ENCODE measurements around the gene TTLL9. TPM values are rescaled to one million over a fixed set of nuclear protein-coding genes. Genes with fewer than 3 reads are reported as not detected.
A peak's percentile ranks its signal among the peaks of the same experiment; 100 is the strongest.

Gene TTLL9
- total RNA-seq, 2 donors from 2014 or later = 1.2 TPM; not detected in 1

DNA sequence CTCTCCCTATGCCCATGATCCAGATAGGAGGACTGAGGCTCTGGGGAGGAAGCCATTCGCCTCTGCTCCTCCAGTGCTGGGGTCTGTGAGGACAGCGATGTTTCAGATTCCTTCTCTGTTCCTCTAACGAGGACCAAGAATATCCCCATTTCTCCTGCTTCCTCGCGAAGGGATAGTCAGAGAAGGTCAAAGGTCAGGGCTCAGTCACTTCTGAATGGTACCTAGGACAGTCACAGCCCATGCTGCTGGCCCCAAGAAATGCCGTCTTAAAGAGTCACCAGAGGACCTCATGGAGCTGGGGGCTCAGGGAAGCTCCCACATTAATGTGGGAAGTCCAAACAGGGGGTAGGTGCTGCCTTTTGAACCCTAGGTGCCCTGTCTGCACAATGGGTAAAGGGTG lies 27.1 kb upstream of the TTLL9 start:
- no peak overlapping the region for H3K27ac ChIP-seq
- no peak for TF ChIP-seq POLR2A (IDR thresholded peaks at IDR 0.05)
- no peak for TF ChIP-seq POLR2AphosphoS5 (IDR thresholded peaks at IDR 0.05)
- TF ChIP-seq, protein P1, sequence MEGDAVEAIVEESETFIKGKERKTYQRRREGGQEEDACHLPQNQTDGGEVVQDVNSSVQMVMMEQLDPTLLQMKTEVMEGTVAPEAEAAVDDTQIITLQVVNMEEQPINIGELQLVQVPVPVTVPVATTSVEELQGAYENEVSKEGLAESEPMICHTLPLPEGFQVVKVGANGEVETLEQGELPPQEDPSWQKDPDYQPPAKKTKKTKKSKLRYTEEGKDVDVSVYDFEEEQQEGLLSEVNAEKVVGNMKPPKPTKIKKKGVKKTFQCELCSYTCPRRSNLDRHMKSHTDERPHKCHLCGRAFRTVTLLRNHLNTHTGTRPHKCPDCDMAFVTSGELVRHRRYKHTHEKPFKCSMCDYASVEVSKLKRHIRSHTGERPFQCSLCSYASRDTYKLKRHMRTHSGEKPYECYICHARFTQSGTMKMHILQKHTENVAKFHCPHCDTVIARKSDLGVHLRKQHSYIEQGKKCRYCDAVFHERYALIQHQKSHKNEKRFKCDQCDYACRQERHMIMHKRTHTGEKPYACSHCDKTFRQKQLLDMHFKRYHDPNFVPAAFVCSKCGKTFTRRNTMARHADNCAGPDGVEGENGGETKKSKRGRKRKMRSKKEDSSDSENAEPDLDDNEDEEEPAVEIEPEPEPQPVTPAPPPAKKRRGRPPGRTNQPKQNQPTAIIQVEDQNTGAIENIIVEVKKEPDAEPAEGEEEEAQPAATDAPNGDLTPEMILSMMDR (IDR thresholded peaks at IDR 0.05) = no peak
- no peak overlapping the region for H3K4me3 ChIP-seq

DNA sequence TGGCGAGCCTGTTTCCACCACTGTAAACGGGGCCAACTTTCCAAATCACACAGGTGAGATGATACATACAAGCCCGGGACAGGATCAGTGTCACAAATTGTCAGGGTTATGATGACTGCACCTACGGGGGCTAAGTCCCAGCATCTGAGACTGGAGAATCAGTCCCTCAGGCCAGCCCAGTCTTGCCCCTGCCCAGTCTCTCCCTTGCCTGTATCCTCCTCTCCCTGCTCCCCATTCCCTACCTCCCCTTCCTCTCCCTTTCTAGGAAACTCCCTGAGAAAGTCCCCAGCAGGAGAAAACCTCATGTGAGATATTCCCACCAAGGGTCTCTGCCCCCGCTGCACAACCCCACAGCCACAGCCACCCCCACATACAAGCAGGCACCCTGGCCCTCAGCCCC lies 26.6 kb upstream of the TTLL9 start:
- 66% methylated on average over 5 of the region's 5 CpGs for WGBS
- Histone ChIP-seq H3K4me3 (no peak overlapping the region), H3K4me1 (replicated peaks) (no peaks in the 10 kb centered on the region)

More for the DNA sequence above, 27.1 kb upstream of the TTLL9 start:
- no peaks in the 10 kb centered on the region for H3K36me3 ChIP-seq
- intact Hi-C loops (cut with DNase I) = no loop called here
- no peaks in the 10 kb centered on the region for H3K9me3 ChIP-seq
- H3K4me1 ChIP-seq (replicated peaks) = no peaks in the 10 kb centered on the region
- WGBS = 84% methylated on average over 6 of the region's 6 CpGs
- DNase-seq (ENCODE audit: low spot score) = no peak
- no peaks in the 10 kb centered on the region for H3K27me3 ChIP-seq (replicated peaks; ENCODE audit: insufficient read depth)

GRCh38 chr20:31844737-31845299 lies 25.6 kb upstream of the TTLL9 start:
- no peaks in the 10 kb centered on the region for H3K27me3 ChIP-seq (replicated peaks; ENCODE audit: insufficient read depth)
- no peaks in the 10 kb centered on the region for H3K4me1 ChIP-seq (replicated peaks)
- H3K4me3 ChIP-seq = no peak overlapping the region
- no peaks in the 10 kb centered on the region for H3K36me3 ChIP-seq
- no peak overlapping the region for H3K27ac ChIP-seq
- no peaks in the 10 kb centered on the region for H3K9me3 ChIP-seq
- 67% methylated on average over 28 of the region's 28 CpGs for WGBS
- intact Hi-C loops (cut with DNase I) = no loop called here
- TF ChIP-seq POLR2A (IDR thresholded peaks at IDR 0.05) (no peak), POLR2AphosphoS5 (IDR thresholded peaks at IDR 0.05) (no peak)
- TF ChIP-seq, protein P1 (IDR thresholded peaks at IDR 0.05) = no peak
- DNase-seq (ENCODE audit: low spot score) = no peak

More for the DNA sequence above, 26.6 kb upstream of the TTLL9 start:
- Histone ChIP-seq H3K27ac (no peak overlapping the region), H3K27me3 (replicated peaks; ENCODE audit: insufficient read depth) (no peaks in the 10 kb centered on the region), H3K36me3 (no peaks in the 10 kb centered on the region), H3K9me3 (no peaks in the 10 kb centered on the region)
- TF ChIP-seq, protein P1 (IDR thresholded peaks at IDR 0.05) = no peak
- TF ChIP-seq POLR2AphosphoS5 (IDR thresholded peaks at IDR 0.05) (no peak), POLR2A (IDR thresholded peaks at IDR 0.05) (no peak)
- intact Hi-C loops (cut with DNase I) = no loop called here
- no peak for DNase-seq (ENCODE audit: low spot score)

DNA sequence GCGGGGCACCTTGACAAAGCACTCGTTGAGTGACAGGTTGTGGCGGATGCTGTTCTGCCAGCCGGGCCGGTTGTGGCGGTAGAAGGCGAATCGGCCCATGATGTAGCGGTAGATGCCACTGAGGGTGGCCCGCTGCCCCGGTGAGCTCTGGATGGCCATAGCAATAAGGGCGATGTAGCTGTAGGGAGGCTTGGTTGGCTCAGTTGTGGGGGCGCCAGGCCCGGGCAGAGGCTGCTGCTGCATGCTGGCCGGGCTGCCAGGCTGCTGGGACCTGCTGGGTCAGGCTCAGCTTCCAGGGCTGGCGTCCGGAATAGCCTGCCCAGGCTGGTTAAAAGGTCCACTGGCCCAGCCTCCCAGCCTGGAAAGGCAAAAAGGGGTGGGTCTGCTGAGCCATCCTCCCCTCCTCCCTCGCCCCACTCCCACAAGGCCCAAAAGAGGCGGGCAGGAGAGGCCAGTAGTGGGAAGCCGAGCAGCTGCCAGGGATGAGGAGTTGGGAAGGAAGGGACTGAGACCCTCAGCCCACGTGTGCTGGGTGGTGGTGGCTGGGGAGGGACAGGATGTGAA lies 25.1 kb upstream of the TTLL9 start, which contains the start of gene FOXS1:
FOXS1 (minus strand) TSS at position 305 of the 564 bp plus-strand sequence; CDS start at position 243, 62 bp downstream.
- H3K4me1 ChIP-seq (replicated peaks) = no peaks in the 10 kb centered on the region
- H3K9me3 ChIP-seq = no peaks in the 10 kb centered on the region
- no peak for DNase-seq (ENCODE audit: low spot score)
- no peaks in the 10 kb centered on the region for H3K27me3 ChIP-seq (replicated peaks; ENCODE audit: insufficient read depth)
- no peak within 1 kb of the TSS for H3K27ac ChIP-seq
- H3K36me3 ChIP-seq = no peaks in the 10 kb centered on the region
- 27% methylated on average over 19 of the region's 21 CpGs for WGBS
- intact Hi-C loops (cut with DNase I) = no loop called here
- H3K4me3 ChIP-seq = no peak within 1 kb of the TSS
- TF ChIP-seq POLR2A (IDR thresholded peaks at IDR 0.05) (no peak), POLR2AphosphoS5 (IDR thresholded peaks at IDR 0.05) (peak; percentile 16)
- TF ChIP-seq, protein P1 (IDR thresholded peaks at IDR 0.05) = no peak

DNA sequence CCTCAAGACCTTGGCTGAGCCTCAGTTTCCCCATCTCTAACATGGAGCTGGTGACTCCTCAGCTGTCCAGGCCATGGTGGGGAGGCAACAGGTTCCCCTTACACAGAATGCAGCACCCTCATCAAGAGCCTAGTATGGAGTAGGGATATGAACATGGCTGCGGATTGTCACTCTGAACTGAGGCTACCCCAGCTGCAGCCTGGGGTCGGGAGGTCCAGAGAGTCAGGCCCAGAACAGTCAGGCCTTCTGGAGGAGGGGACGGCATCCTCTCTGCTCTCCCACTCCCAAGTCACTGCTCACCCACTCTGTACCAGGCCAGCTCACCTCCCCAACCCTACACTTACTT lies 23.7 kb upstream of the TTLL9 start:
- no peak for DNase-seq (ENCODE audit: low spot score)
- 86% methylated on average over 3 of the region's 3 CpGs for WGBS
- Histone ChIP-seq H3K36me3 (no peaks in the 10 kb centered on the region), H3K9me3 (no peaks in the 10 kb centered on the region), H3K4me1 (replicated peaks) (no peaks in the 10 kb centered on the region), H3K4me3 (no peak overlapping the region), H3K27me3 (replicated peaks; ENCODE audit: insufficient read depth) (no peaks in the 10 kb centered on the region), H3K27ac (no peak overlapping the region)
- intact Hi-C loops (cut with DNase I) = no loop called here
- TF ChIP-seq, protein P1 (IDR thresholded peaks at IDR 0.05) = no peak
- TF ChIP-seq POLR2AphosphoS5 (IDR thresholded peaks at IDR 0.05) = no peak
- no peak for TF ChIP-seq POLR2A (IDR thresholded peaks at IDR 0.05)

Measured in prostate gland (tissue), 2 donors.